PC-3 (cell line): ENCODE data around the gene INAFM2. TPM values are rescaled to one million over a fixed set of nuclear protein-coding genes. Genes with fewer than 3 reads are reported as not detected.

Experiments used
- ATAC-seq: fragments of 200-7000 bp; cut with Tn5 transposase; 2 replicates; pipeline ENCODE4 v1.9.1; 2020; ENCODE audit warnings: mild to moderate bottlenecking, moderate library complexity
- BruUV-seq: library from RNA; stranded (reverse); fragments of 400-500 nt; replicated peaks from 2 replicates; lab custom pipeline; 2021; lab: Mats Ljungman, UMichigan
- CTCF ChIA-PET: fragments of 300-600 bp; sonication (Branson Sonifier 250); formaldehyde crosslinking; loops from one replicate; lab custom pipeline; 2022; ENCODE audit warnings: antibody characterized with exemption; lab: Charles Lee
- POLR2A ChIA-PET: fragments of 300-600 bp; sonication (Branson Sonifier 250); formaldehyde crosslinking; loops from one replicate; lab custom pipeline; 2022; ENCODE audit warnings: antibody characterized with exemption; ENCODE audit not compliant: unreplicated experiment; lab: Charles Lee
- DNase-seq: peaks from one replicate; pipeline ENCODE4 v3.0.0-alpha.2; 2015
- H2AFZ ChIP-seq: fragments of 300-600 bp; sonication (generic); 2 replicates; pipeline ENCODE4 v1.6.0; 2016; ENCODE audit warnings: antibody characterized with exemption, low read length
- H3F3A ChIP-seq: fragments of 300-600 bp; sonication (generic); one replicate; pipeline ENCODE4 v1.6.0; 2017; ENCODE audit warnings: antibody characterized with exemption, low read length, control low read depth, mild to moderate bottlenecking; ENCODE audit not compliant: unreplicated experiment
- H3K27ac ChIP-seq: fragments of 300-600 bp; sonication (generic); 2 replicates; pipeline ENCODE4 v1.5.1; 2016; ENCODE audit warnings: mild to moderate bottlenecking, low read length
- H3K27me3 ChIP-seq: fragments of 300-600 bp; sonication (generic); 2 replicates; pipeline ENCODE4 v1.6.1; 2016; ENCODE audit warnings: low read length, mixed read lengths
- H3K36me3 ChIP-seq: fragments of 300-600 bp; sonication (generic); 2 replicates; pipeline ENCODE4 v1.6.1; 2016; ENCODE audit warnings: low read depth, mixed run types, low read length, mixed read lengths
- H3K4me1 ChIP-seq: fragments of 300-600 bp; sonication (generic); 2 replicates; pipeline ENCODE4 v1.5.1; 2016; ENCODE audit warnings: low read length; ENCODE audit not compliant: insufficient read depth
- H3K4me2 ChIP-seq: fragments of 300-600 bp; sonication (generic); 2 replicates; pipeline ENCODE4 v1.6.0; 2016; ENCODE audit warnings: low read length
- H3K4me3 ChIP-seq: fragments of 300-600 bp; sonication (generic); 2 replicates; pipeline ENCODE4 v1.5.1; 2016; ENCODE audit warnings: mild to moderate bottlenecking, low read length, mixed read lengths
- H3K79me2 ChIP-seq: fragments of 300-600 bp; sonication (generic); 2 replicates; pipeline ENCODE4 v1.6.1; 2017; ENCODE audit warnings: low read length, mixed read lengths
- H3K9ac ChIP-seq: fragments of 300-600 bp; sonication (generic); 2 replicates; pipeline ENCODE4 v1.6.0; 2016; ENCODE audit warnings: mild to moderate bottlenecking, low read length
- H3K9me2 ChIP-seq: fragments of 300-600 bp; sonication (generic); replicated peaks from 2 replicates; pipeline ENCODE4 v1.6.1; 2016; ENCODE audit warnings: mixed run types, low read length, mixed read lengths
- H3K9me3 ChIP-seq: fragments of 300-600 bp; sonication (generic); 2 replicates; pipeline ENCODE4 v1.6.1; 2016; ENCODE audit warnings: low read length, mixed read lengths
- H4K20me1 ChIP-seq: fragments of 300-600 bp; sonication (generic); 2 replicates; pipeline ENCODE4 v1.6.1; 2016; ENCODE audit warnings: low read length, mixed read lengths
- CTCF ChIP-seq: fragments of 300-600 bp; sonication (generic); conservative IDR thresholded peaks from 2 replicates; pipeline ENCODE4 v1.5.1; 2017; ENCODE audit warnings: antibody characterized with exemption, low read depth, mild to moderate bottlenecking, low read length
- EZH2 ChIP-seq: fragments of 300-600 bp; sonication (generic); IDR thresholded peaks from one replicate; pipeline ENCODE4 v1.6.1; 2017; ENCODE audit warnings: antibody characterized with exemption, mild to moderate bottlenecking, low read length; ENCODE audit not compliant: unreplicated experiment
- EZH2phosphoT487 ChIP-seq: fragments of 300-600 bp; sonication (generic); IDR thresholded peaks from 2 replicates; pipeline ENCODE4 v1.6.1; 2018; ENCODE audit warnings: mild to moderate bottlenecking, antibody characterized with exemption, low read length, borderline replicate concordance
- intact Hi-C: fragments of 100-400 bp; cut with micrococcal nuclease; formaldehyde crosslinking; loops from 2 replicates; pipeline ENCODE4 v1.9.0; 2023
- total RNA-seq: library from RNA; depleted of rRNA; stranded (reverse); fragments of >200 nt; gene quantifications from 2 replicates; pipeline ENCODE4 v1.2.3, GENCODE V29; 2014

The INAFM2 gene
- total RNA-seq, 1 experiment from 2014 or later = 22.1 TPM

- no peak for TF ChIP-seq EZH2
- no peak for TF ChIP-seq EZH2phosphoT487
- no peak for TF ChIP-seq CTCF
- H3K27me3 ChIP-seq = no peaks in the 10 kb centered on the region
- no peak overlapping the region for H3K27ac ChIP-seq
- H3K9me3 ChIP-seq = no peaks in the 10 kb centered on the region
- H3K36me3 ChIP-seq = no peaks in the 10 kb centered on the region
- ChIA-PET CTCF (interaction anchor here (0.6 to 0.7 kb wide), 2 partner anchors 9 to 14 kb away, joined by 3 to 5 read pairs; no protein-coding TSS in a partner anchor), POLR2A (no interaction called here)
- no peaks in the 10 kb centered on the region for H3F3A ChIP-seq
- no peak overlapping the region for H3K9ac ChIP-seq
- H3K4me2 ChIP-seq = no peak overlapping the region
- H3K4me3 ChIP-seq = no peak overlapping the region
- no peaks in the 10 kb centered on the region for H4K20me1 ChIP-seq
- intact Hi-C loops = no loop called here
- no peak overlapping the region for H2AFZ ChIP-seq
- ATAC-seq = no peak
- no peak for DNase-seq
- H3K79me2 ChIP-seq = no peaks in the 10 kb centered on the region
- no peaks in the 10 kb centered on the region; the same call in 1 of the 2 replicates for H3K4me1 ChIP-seq
- no peaks in the 10 kb centered on the region for H3K9me2 ChIP-seq
- BruUV-seq = no TSS peak
Observed at GRCh38 chr15:40293006-40293405, 30.5 kb upstream of the INAFM2 start.

GRCh38 chr15:40293905-40294895, 29.3 kb upstream of the INAFM2 start:
- Histone ChIP-seq H3K79me2 (no peaks in the 10 kb centered on the region), H2AFZ (no peak overlapping the region), H3K4me2 (no peak overlapping the region), H3K27me3 (no peaks in the 10 kb centered on the region), H3K9me3 (no peaks in the 10 kb centered on the region), H3K4me1 (no peaks in the 10 kb centered on the region; the same call in 1 of the 2 replicates), H3F3A (no peaks in the 10 kb centered on the region), H4K20me1 (no peaks in the 10 kb centered on the region), H3K4me3 (no peak overlapping the region), H3K36me3 (no peaks in the 10 kb centered on the region), H3K9ac (no peak overlapping the region), H3K27ac (no peak overlapping the region), H3K9me2 (no peaks in the 10 kb centered on the region)
- TF ChIP-seq EZH2 = no peak
- no peak for TF ChIP-seq EZH2phosphoT487
- TF ChIP-seq CTCF = no peak
- ATAC-seq (no peak), DNase-seq (no peak)
- ChIA-PET POLR2A (no interaction called here), CTCF (no interaction called here)
- intact Hi-C loops = no loop called here
- BruUV-seq = no TSS peak

GRCh38 chr15:40295297-40295696, 28.2 kb upstream of the INAFM2 start:
- Histone ChIP-seq H3K27ac (no peak overlapping the region), H3K4me1 (no peaks in the 10 kb centered on the region; the same call in 1 of the 2 replicates), H3K4me3 (no peak overlapping the region), H3K27me3 (no peaks in the 10 kb centered on the region), H3K9ac (no peak overlapping the region), H2AFZ (no peak overlapping the region), H3K4me2 (no peak overlapping the region), H3K79me2 (no peaks in the 10 kb centered on the region), H3K36me3 (no peaks in the 10 kb centered on the region), H3K9me2 (no peaks in the 10 kb centered on the region), H3F3A (no peaks in the 10 kb centered on the region), H4K20me1 (no peaks in the 10 kb centered on the region), H3K9me3 (no peaks in the 10 kb centered on the region)
- ChIA-PET POLR2A (no interaction called here), CTCF (no interaction called here)
- intact Hi-C loops = no loop called here
- BruUV-seq = no TSS peak
- DNase-seq = no peak
- ATAC-seq = no peak
- no peak for TF ChIP-seq EZH2
